Purkinje cell (primary cell): ENCODE measurements around the gene SYNGR4. TPM values are rescaled to one million over a fixed set of nuclear protein-coding genes. Genes with fewer than 3 reads are reported as not detected.

Experiments used
- polyA plus RNA-seq: library from polyadenylated mRNA; unstranded; fragments of >200 nt; fragmentation: Nextera tagmentation; gene quantifications from 2 replicates; pipeline ENCODE4 v1.2.1, GENCODE V29; 2014

Gene SYNGR4
- polyA plus RNA-seq: not detected in 2 replicates

GRCh38 chr19:48363810-48364597 lies at the start of gene SYNGR4, which contains the start of gene TMEM143:
SYNGR4 (plus strand) TSS chr19:48364367; CDS start chr19:48365843, 1,476 bp downstream.
TMEM143 (minus strand) TSS chr19:48363940; CDS start chr19:48363920, 20 bp downstream.

GRCh38 chr19:48325265-48325910 lies 38.8 kb upstream of the SYNGR4 start, which contains the start of gene EMP3:
EMP3 (plus strand) TSS chr19:48325552; CDS start chr19:48326845, 1,293 bp downstream.

GRCh38 chr19:48391100-48392005 lies 27.2 kb downstream of the SYNGR4 start, which contains the start of gene KDELR1:
KDELR1 (minus strand) TSS chr19:48391551; CDS start chr19:48391358, 193 bp downstream.

GRCh38 chr19:48393559-48394330 lies 29.6 kb downstream of the SYNGR4 start, which contains the start of gene GRIN2D:
GRIN2D (plus strand) TSS chr19:48393668; CDS start chr19:48398393, 4,725 bp downstream.

Other genes starting within 250 kb of the SYNGR4 start
- 1.4 and 3.4 TPM in 2 replicates for gene LIG1, start 194.0 kb upstream of the SYNGR4 start, polyA plus RNA-seq
- 0.17 and 1.3 TPM in 2 replicates for gene ZSWIM9, start 193.7 kb upstream of the SYNGR4 start, polyA plus RNA-seq
- 4.6 and 9.0 TPM in 2 replicates for gene CARD8, start 108.5 kb upstream of the SYNGR4 start, polyA plus RNA-seq
- gene ZNF114, start 94.3 kb upstream of the SYNGR4 start, polyA plus RNA-seq: 0.17 TPM in 1 of 2 replicates, not detected in the other
- 0.97 and 6.4 TPM in 2 replicates for gene EMP3, start 38.8 kb upstream of the SYNGR4 start, polyA plus RNA-seq
- 3.2 and 4.9 TPM in 2 replicates for gene TMEM143, start 427 bp upstream of the SYNGR4 start, polyA plus RNA-seq
- gene KDELR1, start 27.2 kb downstream of the SYNGR4 start, polyA plus RNA-seq: 8.9 and 18.1 TPM in 2 replicates
- not detected in 2 replicates for gene GRIN2D, start 29.3 kb downstream of the SYNGR4 start, polyA plus RNA-seq
- gene GRWD1, start 81.6 kb downstream of the SYNGR4 start, polyA plus RNA-seq: 1.0 and 2.4 TPM in 2 replicates
- gene KCNJ14, start 91.2 kb downstream of the SYNGR4 start, polyA plus RNA-seq: 0.43 TPM in 1 of 2 replicates, not detected in the other
- 10.5 and 12.6 TPM in 2 replicates for gene CYTH2, start 105.0 kb downstream of the SYNGR4 start, polyA plus RNA-seq
- gene LMTK3, start 147.5 kb downstream of the SYNGR4 start, polyA plus RNA-seq: 1.1 and 1.5 TPM in 2 replicates
- gene SULT2B1, start 187.8 kb downstream of the SYNGR4 start, polyA plus RNA-seq: 0.24 and 1.6 TPM in 2 replicates
- gene SPACA4, start 242.4 kb downstream of the SYNGR4 start, polyA plus RNA-seq: not detected in 2 replicates